Measurements from ENCODE around the gene RNF217. TPM values are rescaled to one million over a fixed set of nuclear protein-coding genes. Genes with fewer than 3 reads are reported as not detected.
"Not testable (repeated sequence)": the region's sequence is repeated elsewhere in the genome, so short reads cannot be mapped to it uniquely, and the experiment has no call there.

Gene RNF217
- total RNA-seq, 1 donor from 2014 or later: 51.5 TPM

- TF ChIP-seq, protein P1, sequence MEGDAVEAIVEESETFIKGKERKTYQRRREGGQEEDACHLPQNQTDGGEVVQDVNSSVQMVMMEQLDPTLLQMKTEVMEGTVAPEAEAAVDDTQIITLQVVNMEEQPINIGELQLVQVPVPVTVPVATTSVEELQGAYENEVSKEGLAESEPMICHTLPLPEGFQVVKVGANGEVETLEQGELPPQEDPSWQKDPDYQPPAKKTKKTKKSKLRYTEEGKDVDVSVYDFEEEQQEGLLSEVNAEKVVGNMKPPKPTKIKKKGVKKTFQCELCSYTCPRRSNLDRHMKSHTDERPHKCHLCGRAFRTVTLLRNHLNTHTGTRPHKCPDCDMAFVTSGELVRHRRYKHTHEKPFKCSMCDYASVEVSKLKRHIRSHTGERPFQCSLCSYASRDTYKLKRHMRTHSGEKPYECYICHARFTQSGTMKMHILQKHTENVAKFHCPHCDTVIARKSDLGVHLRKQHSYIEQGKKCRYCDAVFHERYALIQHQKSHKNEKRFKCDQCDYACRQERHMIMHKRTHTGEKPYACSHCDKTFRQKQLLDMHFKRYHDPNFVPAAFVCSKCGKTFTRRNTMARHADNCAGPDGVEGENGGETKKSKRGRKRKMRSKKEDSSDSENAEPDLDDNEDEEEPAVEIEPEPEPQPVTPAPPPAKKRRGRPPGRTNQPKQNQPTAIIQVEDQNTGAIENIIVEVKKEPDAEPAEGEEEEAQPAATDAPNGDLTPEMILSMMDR (IDR thresholded peaks at IDR 0.05): no peak
- DNase-seq (ENCODE audit: low spot score): no peak
- Mint-ChIP-seq H3K36me3 (ENCODE audit: low read depth) (no peaks in the 10 kb centered on the region), H3K9me3 (ENCODE audit: low read depth) (peaks cover 1% of the 10 kb centered on the region), H3K27me3 (ENCODE audit: low read depth) (no peaks in the 10 kb centered on the region), H3K4me3 (ENCODE audit: unreplicated experiment) (no peak overlapping the region), H3K27ac (ENCODE audit: unreplicated experiment) (no peak overlapping the region), H3K4me1 (ENCODE audit: low read depth) (peaks cover 32% of the 10 kb centered on the region)
Observed at GRCh38 chr6:125121894-125122293, 159.7 kb downstream of the RNF217 start.

DNA sequence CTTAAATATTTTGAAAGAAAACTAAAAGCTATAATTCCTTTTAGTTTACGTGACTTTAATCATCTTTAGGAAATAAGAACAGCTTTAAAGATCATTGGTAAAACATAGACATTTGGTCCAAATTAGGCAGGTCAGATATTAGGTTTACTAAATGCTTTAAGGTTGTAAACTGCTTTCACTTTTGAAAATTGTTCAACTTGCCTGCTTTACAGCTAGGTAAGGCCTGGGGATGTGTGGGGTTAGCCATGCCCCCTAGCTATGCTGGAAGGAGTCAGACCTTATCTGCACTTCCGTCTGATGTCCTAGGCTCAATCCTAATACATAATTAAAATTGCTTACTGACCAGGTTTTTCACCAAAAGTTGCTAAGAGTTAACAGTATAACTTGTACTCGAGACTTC lies 160.8 kb downstream of the RNF217 start:
- Mint-ChIP-seq H3K36me3 (ENCODE audit: low read depth) (no peaks in the 10 kb centered on the region), H3K27ac (ENCODE audit: unreplicated experiment) (peak overlapping the region; percentile 89), H3K4me1 (ENCODE audit: low read depth) (peaks cover 30% of the 10 kb centered on the region), H3K4me3 (ENCODE audit: unreplicated experiment) (no peak overlapping the region), H3K27me3 (ENCODE audit: low read depth) (no peaks in the 10 kb centered on the region), H3K9me3 (ENCODE audit: low read depth) (peaks cover 9% of the 10 kb centered on the region)
- DNase-seq (ENCODE audit: low spot score): no peak
- TF ChIP-seq, protein P1 (IDR thresholded peaks at IDR 0.05): no peak

DNA sequence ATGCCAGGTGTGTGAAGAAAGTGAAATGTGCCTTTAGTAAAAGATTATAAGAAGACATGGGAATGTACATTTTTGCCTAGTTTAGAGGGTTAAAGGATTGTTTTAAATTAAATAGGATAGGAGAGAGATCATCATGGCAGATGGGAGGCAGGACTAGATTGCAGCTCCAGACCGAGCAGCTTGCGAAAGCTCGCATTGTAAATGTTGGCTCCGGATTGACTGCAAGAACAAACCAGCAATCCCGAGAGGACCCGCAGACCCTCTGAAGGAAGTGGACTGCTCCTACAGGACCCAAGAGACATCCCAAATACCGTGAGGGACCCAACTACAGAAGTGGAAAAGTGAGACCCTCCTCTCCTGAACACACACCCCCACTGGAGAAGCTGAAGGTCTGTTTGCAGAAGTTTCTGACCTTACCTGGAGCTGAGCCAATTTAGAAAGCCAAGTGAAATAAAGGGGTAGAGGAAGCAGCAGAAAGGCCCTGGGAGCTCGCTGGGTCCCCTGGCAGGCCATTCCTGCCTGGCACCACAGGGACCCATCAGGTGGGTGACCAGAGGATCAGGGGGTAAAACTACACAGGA lies 161.3 kb downstream of the RNF217 start:
- Mint-ChIP-seq H3K4me3 (ENCODE audit: unreplicated experiment) (peak overlapping the region; percentile 33), H3K9me3 (ENCODE audit: low read depth) (peaks cover 9% of the 10 kb centered on the region), H3K27me3 (ENCODE audit: low read depth) (no peaks in the 10 kb centered on the region), H3K36me3 (ENCODE audit: low read depth) (no peaks in the 10 kb centered on the region), H3K27ac (ENCODE audit: unreplicated experiment) (peak overlapping the region; percentile 89), H3K4me1 (ENCODE audit: low read depth) (peaks cover 27% of the 10 kb centered on the region)
- TF ChIP-seq, protein P1 (IDR thresholded peaks at IDR 0.05): no peak
- DNase-seq (ENCODE audit: low spot score): no peak

DNA sequence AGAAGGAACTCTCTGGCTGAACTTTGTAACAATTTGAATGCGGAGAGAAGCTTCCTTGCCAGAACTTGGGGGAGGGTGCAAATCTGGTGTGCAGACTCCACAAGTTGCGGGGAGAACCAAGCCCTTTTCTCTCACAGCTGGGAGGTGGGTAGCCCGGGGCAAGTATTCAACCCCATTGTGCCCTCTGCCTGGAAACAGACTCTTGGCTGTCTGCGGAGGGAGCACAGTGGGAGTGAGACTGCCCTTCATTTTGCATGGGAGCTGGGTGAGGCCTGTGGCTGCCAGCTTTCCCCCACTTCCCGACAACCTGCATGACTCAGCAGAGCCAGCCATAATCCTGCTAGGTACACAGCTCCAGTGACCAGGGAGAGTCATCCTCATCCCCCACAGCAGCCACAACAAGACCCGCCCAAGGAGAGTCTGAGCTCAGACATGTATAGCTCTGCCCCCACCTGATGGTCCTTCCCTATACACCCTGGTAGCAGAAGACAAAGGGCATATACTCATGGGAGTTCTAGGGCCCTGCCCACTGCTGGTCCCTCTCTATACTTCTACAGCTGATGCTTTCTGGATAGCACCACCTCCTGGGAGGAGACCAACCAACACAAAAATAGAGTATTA lies 161.9 kb downstream of the RNF217 start:
- Mint-ChIP-seq H3K4me3 (ENCODE audit: unreplicated experiment) (peak overlapping the region; percentile 33), H3K4me1 (ENCODE audit: low read depth) (peaks cover 27% of the 10 kb centered on the region), H3K9me3 (ENCODE audit: low read depth) (peaks cover 9% of the 10 kb centered on the region), H3K27ac (ENCODE audit: unreplicated experiment) (peak overlapping the region; percentile 89), H3K27me3 (ENCODE audit: low read depth) (no peaks in the 10 kb centered on the region), H3K36me3 (ENCODE audit: low read depth) (no peaks in the 10 kb centered on the region)
- TF ChIP-seq, protein P1 (IDR thresholded peaks at IDR 0.05): no peak
- DNase-seq (ENCODE audit: low spot score): no peak

DNA sequence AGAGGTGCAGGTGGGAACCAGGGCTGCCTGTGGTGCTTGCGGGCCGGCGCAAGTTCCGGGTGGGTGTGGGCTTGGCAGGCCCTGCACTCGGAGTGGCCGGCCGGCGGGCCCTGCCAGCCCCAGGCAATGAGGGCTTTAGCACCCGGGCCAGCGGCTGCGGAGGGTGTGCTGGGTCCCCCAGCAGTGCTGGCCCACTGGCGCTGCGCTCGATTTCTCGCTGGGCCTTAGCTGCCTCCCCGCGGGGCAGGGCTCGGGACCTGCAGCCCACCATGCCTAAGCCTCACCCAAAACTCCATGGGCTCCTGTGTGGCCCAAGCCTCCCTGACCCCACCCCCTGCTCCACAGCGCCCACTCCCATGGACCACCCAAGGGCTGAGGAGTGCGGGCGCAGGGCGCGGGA lies 163.6 kb downstream of the RNF217 start:
- not testable (repeated sequence) for H3K27me3 Mint-ChIP-seq (ENCODE audit: low read depth); H3K9me3 Mint-ChIP-seq (ENCODE audit: low read depth); H3K4me3 Mint-ChIP-seq (ENCODE audit: unreplicated experiment); DNase-seq (ENCODE audit: low spot score); H3K36me3 Mint-ChIP-seq (ENCODE audit: low read depth); H3K27ac Mint-ChIP-seq (ENCODE audit: unreplicated experiment)
- peaks cover 19% of the 10 kb centered on the region for H3K4me1 Mint-ChIP-seq (ENCODE audit: low read depth)

DNA sequence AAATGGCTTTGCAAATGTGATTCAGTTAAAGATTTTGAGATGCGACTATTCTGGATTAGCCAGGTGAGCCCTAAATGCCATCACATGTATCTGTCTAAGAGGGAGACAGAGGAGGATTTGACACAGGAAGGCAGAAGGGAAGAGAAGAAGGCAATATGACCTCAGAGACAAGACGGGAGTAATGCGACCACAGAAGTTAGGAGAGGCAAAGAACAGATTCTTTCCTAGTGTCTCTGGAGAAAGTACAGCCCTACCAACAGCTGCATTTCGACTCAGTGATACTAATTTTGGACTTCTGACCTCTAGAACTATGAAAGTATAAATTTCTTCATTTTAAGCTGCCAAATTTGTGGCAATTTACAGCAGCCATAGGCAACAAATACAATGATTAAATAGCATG lies 167.1 kb downstream of the RNF217 start:
- Mint-ChIP-seq H3K36me3 (ENCODE audit: low read depth) (no peaks in the 10 kb centered on the region), H3K27me3 (ENCODE audit: low read depth) (no peaks in the 10 kb centered on the region), H3K27ac (ENCODE audit: unreplicated experiment) (no peak overlapping the region), H3K4me3 (ENCODE audit: unreplicated experiment) (no peak overlapping the region), H3K9me3 (ENCODE audit: low read depth) (peaks cover 9% of the 10 kb centered on the region), H3K4me1 (ENCODE audit: low read depth) (peaks cover 6% of the 10 kb centered on the region)
- DNase-seq (ENCODE audit: low spot score): no peak
- TF ChIP-seq, protein P1 (IDR thresholded peaks at IDR 0.05): no peak

Data from chondrocyte (in vitro differentiated cells).